GM06990 (cell line): ENCODE measurements around the gene HSF4.

Experiments used
- DNase-seq: peaks from one replicate; pipeline ENCODE4 v3.0.0-alpha.2; 2011; ENCODE audit not compliant: insufficient read length; ENCODE audit errors: extremely low read depth
- H3K27me3 ChIP-seq: replicated peaks from 2 replicates; pipeline ENCODE4 v1.6.0; 2011; ENCODE audit warnings: low read length; ENCODE audit not compliant: control insufficient read depth, insufficient read depth
- H3K36me3 ChIP-seq: 2 replicates; pipeline ENCODE4 v1.5.1; 2011; ENCODE audit warnings: low read length; ENCODE audit not compliant: control insufficient read depth, insufficient read depth
- H3K4me3 ChIP-seq: replicated peaks from 2 replicates; pipeline ENCODE4 v1.5.1; 2011; ENCODE audit warnings: low read depth, mild to moderate bottlenecking, control low read depth, low read length
- TF ChIP-seq, protein P1 (sequence below): IDR thresholded peaks from 2 replicates; pipeline ENCODE4 v1.5.1; 2011; ENCODE audit warnings: low read length, control low read depth, mild to moderate bottlenecking, inconsistent platforms; ENCODE audit not compliant: insufficient read depth, poor library complexity, severe bottlenecking

Gene HSF4

DNA sequence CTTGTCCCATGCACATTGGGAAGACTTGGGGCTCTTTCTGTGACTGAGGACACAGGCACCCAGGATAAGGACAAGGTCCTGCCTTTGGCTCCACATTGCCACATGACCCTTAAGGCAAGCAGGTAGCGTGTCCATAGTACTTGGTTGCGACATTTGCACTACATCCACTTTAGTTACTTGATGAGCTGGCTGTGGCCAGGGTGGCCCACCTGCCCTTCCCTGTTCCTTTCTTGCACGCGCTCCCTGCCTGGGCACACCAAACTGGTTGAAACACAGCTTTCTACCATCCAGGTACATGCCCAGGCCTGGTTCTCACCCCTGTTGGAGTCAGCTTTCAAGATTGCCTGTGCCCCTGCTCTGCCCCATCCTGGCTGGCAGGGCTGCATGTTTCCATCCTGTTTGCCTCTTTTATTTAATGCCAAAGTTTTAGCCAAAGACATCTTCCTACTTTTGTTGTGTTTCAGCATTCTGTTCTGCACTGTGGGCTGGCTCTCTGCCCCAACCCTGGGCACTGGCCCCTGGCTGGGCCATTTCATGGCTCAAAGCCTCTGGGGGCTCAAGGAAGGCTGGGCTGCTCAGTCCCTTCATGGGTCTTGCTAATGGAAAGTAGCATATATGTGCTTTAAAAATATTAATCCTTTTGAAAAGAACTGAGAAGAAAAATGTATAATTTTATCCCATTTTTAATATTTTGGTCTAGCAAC is 17.0 kb upstream of the HSF4 start:
- Histone ChIP-seq H3K36me3 (peaks cover 31% of the 10 kb centered on the region), H3K4me3 (no peak overlapping the region), H3K27me3 (no peaks in the 10 kb centered on the region)
- TF ChIP-seq, protein P1, sequence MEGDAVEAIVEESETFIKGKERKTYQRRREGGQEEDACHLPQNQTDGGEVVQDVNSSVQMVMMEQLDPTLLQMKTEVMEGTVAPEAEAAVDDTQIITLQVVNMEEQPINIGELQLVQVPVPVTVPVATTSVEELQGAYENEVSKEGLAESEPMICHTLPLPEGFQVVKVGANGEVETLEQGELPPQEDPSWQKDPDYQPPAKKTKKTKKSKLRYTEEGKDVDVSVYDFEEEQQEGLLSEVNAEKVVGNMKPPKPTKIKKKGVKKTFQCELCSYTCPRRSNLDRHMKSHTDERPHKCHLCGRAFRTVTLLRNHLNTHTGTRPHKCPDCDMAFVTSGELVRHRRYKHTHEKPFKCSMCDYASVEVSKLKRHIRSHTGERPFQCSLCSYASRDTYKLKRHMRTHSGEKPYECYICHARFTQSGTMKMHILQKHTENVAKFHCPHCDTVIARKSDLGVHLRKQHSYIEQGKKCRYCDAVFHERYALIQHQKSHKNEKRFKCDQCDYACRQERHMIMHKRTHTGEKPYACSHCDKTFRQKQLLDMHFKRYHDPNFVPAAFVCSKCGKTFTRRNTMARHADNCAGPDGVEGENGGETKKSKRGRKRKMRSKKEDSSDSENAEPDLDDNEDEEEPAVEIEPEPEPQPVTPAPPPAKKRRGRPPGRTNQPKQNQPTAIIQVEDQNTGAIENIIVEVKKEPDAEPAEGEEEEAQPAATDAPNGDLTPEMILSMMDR, result no peak
- DNase-seq, result no peak

DNA sequence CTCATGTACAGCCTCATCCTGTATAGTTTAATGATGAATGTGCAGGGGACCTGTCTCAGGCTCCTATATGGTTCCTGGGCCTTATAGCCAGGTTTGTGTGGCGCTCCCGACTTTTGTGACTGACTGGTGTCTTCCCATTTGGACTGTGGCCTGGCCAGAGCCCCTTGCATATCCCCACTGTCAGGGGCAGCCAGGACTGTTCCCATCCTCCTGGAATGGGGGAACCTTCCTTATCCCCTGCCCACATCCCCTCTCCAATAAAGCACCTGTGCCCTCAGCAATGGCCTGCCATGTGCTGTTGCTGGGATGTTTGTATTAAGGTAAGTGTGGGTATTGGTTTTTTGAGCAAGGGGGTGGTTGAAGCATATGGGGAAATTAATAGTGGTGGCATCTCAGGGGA is 16.3 kb upstream of the HSF4 start:
- Histone ChIP-seq H3K4me3 (no peak overlapping the region), H3K27me3 (no peaks in the 10 kb centered on the region), H3K36me3 (peaks cover 28% of the 10 kb centered on the region)
- no peak for DNase-seq
- TF ChIP-seq, protein P1, result no peak

DNA sequence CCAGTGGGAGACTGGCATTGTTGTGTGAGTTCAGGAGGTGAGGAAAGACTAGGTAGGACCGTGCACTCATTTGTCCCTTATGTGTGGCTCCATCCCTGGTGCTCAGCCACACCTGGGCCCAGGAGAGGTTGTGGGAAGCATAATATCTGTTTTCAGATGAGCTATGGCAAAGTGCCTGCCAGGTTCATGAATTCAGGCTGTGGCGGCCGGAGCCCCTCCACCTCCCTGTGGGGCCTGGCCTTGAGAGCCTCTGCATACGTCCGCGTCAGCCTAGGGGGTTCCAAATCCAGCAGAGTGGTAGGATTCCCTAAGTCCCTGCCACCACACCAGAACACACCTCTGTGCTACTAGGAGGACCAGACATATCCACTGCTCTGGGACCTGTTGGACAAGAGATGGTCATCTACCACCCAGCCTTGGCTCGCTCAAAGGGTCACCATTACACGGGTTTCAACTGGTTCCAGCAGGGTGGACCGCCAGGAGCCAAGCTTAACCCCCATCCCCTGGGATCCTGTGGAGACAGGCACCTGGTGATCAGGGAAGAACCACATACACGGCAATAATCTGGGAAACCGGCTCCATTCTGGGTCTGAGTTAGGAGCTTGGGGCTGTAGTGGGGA is 15.8 kb upstream of the HSF4 start:
- Histone ChIP-seq H3K27me3 (no peaks in the 10 kb centered on the region), H3K4me3 (no peak overlapping the region), H3K36me3 (peaks cover 28% of the 10 kb centered on the region)
- TF ChIP-seq, protein P1, result no peak
- DNase-seq, result no peak

DNA sequence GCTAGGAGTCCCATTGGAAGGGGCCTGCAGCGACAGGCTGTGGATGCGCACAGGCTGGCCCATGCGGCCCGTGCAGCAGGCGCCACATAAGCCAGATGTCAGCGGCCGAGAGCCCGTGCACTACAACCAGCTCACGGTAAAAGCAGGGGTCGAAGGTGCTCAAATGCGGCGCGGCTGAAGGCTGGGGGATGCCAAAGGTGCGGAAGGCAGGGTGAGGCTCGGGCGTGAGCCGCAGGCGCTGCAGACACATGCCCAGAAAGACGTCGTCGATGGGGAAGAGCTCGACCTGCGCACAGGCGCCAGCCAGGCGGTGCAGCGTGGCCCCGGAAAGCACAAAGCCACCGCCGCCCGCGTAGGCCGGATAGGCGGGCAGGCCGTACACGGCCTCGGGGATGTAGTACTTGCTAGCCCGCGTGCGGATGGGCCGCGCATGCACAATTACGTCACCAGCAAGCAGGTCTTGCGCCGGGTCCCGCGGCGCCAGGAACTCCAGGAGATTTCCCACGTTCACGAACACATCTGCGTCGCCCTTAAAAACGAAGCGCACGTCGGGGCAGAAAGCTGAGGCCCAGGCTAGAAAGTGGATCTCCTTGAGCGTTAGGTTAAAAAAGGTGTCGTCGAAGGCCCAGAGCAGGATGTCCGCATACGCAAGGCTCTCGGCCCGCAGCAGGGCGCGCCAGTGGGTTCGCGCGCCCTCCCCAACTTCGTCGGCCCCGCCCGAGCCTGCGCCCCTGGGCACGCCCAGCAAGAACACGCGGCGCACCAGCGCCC is 15.1 kb upstream of the HSF4 start:
- Histone ChIP-seq H3K4me3 (no peak overlapping the region), H3K27me3 (no peaks in the 10 kb centered on the region), H3K36me3 (peaks cover 26% of the 10 kb centered on the region)
- TF ChIP-seq, protein P1, result no peak
- DNase-seq, result no peak

DNA sequence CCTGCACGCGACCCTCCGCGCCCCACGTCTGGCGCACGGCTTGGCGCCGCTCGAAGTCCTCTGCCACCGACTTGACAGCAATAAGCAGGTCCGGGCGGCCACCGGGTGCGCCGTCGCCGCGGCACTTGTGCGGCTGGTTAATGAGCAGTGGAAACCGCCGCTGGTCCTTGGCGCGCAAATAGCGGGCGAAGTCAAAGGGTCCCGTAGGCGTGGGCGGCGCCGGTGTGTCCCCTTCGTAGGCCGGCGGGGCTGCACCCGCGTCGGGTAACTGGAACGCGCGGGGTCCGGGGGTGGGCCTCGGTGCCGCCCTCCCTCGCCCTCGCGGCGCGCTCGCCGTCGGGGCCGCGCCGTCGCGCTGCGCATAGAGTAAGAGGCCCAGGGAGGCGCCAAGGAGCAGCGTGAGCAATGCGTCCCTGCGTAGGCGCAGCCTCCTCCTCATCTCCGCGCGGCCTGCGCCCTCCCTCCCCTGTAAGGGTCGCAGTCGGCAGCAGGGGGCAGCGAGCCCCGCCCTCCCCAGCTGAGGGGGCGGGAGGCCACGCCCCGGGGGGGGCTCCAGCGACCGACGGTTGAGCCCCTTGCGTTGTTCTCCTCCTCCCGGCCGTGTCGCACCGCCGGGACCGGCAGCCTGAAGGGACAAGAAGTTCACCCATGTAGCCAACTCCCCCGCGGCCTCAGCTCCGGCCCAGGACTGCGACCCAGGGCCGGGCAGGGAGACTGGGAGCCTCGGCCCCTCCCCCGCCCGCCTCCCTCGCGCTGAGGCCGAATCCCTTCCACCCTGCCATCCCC is 14.3 kb upstream of the HSF4 start:
- Histone ChIP-seq H3K27me3 (no peaks in the 10 kb centered on the region), H3K36me3 (peaks cover 25% of the 10 kb centered on the region), H3K4me3 (peak overlapping the region; percentile 76)
- TF ChIP-seq, protein P1, result no peak
- DNase-seq, result no peak
